ENCODE results near the gene POU6F1. TPM values are rescaled to one million over a fixed set of nuclear protein-coding genes. Genes with fewer than 3 reads are reported as not detected.
A peak's percentile ranks its signal among the peaks of the same experiment; 100 is the strongest.

The POU6F1 gene
- total and polyA plus RNA-seq, 4 donors: 0.33 to 2.8 (median 1.6) TPM

DNA sequence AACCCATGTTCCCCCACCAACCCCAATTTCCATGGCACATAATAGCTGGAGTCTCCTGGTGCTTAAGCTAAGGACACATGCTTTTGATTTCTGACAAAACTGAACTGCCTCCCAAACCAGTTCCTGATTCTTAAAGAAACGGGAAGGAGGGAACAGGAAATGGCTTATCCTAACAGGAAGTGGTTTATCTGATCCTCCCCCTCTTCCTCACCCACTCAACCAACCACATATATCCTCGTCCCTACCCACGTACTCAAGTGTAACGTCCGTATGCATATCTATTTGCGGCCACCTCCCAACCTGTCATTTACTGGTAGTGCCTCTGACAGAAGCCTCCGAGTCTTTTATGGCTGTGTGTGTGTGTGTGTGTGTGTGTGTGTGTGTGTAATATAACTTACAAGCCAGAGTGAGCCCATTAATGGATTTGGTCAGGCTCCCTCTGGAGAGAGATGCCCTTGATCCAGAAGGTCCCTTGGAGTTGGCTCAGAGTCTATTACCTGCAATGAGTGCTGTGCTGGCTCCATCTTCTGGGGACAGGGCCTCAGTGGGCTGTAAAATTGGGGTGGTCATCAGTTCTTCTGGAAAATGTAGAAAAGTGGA, 28.5 kb upstream of the POU6F1 start:
- DNase-seq (ENCODE audit: low spot score): no peak
- peaks cover 4 to 23% (median 18%) of the 10 kb centered on the region in 4 donors for H3K36me3 ChIP-seq (ENCODE audit: control insufficient read depth in 4 of 4, insufficient read depth in 3 of 4, low read depth in 1 of 4, low read length in 3 of 4)
- TF ChIP-seq FOXA2 (IDR thresholded peaks at IDR 0.05) (no peak), REST (IDR thresholded peaks at IDR 0.05) (no peak), ATF3 (IDR thresholded peaks at IDR 0.05) (no peak), GABPA (IDR thresholded peaks at IDR 0.05 in 1 of 2, conservative IDR thresholded peaks at IDR 0.05 in 1 of 2) (peak; percentile 43 to 59), RAD21 (IDR thresholded peaks at IDR 0.05) (peak; percentile 53 to 63), YY1 (IDR thresholded peaks at IDR 0.05) (peak; percentile 27), RXRA (IDR thresholded peaks at IDR 0.05) (peak in 1 of 2 donors; percentile 18), TAF1 (conservative IDR thresholded peaks at IDR 0.05) (no peak), NR2F2 (IDR thresholded peaks at IDR 0.05) (peak; percentile 39)
- TF ChIP-seq, protein P1, sequence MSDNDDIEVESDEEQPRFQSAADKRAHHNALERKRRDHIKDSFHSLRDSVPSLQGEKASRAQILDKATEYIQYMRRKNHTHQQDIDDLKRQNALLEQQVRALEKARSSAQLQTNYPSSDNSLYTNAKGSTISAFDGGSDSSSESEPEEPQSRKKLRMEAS (IDR thresholded peaks at IDR 0.05): peak; percentile 52
- TF ChIP-seq, protein P2, sequence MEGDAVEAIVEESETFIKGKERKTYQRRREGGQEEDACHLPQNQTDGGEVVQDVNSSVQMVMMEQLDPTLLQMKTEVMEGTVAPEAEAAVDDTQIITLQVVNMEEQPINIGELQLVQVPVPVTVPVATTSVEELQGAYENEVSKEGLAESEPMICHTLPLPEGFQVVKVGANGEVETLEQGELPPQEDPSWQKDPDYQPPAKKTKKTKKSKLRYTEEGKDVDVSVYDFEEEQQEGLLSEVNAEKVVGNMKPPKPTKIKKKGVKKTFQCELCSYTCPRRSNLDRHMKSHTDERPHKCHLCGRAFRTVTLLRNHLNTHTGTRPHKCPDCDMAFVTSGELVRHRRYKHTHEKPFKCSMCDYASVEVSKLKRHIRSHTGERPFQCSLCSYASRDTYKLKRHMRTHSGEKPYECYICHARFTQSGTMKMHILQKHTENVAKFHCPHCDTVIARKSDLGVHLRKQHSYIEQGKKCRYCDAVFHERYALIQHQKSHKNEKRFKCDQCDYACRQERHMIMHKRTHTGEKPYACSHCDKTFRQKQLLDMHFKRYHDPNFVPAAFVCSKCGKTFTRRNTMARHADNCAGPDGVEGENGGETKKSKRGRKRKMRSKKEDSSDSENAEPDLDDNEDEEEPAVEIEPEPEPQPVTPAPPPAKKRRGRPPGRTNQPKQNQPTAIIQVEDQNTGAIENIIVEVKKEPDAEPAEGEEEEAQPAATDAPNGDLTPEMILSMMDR (IDR thresholded peaks at IDR 0.05; ENCODE audit: low read depth, low read length, missing input control): peak; percentile 10
- H3K4me3 ChIP-seq (ENCODE audit: low read depth in 1 of 3, low read length in 3 of 3): no peak overlapping the region
- H3K4me1 ChIP-seq (ENCODE audit: control insufficient read depth in 4 of 4, insufficient read depth in 4 of 4, low read length in 3 of 4): peaks cover 0 to 7% (median 2%) of the 10 kb centered on the region in 4 donors
- 55% methylated on average over 7 of the region's 7 CpGs for WGBS
- H3K27ac ChIP-seq (ENCODE audit: low read depth in 1 of 2, low read length in 2 of 2): peak overlapping the region in 1 of 2 donors; percentile 48
- no peak overlapping the region for H3K9ac ChIP-seq (ENCODE audit: low read depth in 1 of 2, low read length in 2 of 2)
- H3K27me3 ChIP-seq (ENCODE audit: control insufficient read depth in 4 of 4, insufficient read depth in 4 of 4, low read length in 3 of 4): no peaks in the 10 kb centered on the region
- H3K9me3 ChIP-seq (ENCODE audit: control insufficient read depth in 4 of 4, low read length in 3 of 4): no peaks in the 10 kb centered on the region

DNA sequence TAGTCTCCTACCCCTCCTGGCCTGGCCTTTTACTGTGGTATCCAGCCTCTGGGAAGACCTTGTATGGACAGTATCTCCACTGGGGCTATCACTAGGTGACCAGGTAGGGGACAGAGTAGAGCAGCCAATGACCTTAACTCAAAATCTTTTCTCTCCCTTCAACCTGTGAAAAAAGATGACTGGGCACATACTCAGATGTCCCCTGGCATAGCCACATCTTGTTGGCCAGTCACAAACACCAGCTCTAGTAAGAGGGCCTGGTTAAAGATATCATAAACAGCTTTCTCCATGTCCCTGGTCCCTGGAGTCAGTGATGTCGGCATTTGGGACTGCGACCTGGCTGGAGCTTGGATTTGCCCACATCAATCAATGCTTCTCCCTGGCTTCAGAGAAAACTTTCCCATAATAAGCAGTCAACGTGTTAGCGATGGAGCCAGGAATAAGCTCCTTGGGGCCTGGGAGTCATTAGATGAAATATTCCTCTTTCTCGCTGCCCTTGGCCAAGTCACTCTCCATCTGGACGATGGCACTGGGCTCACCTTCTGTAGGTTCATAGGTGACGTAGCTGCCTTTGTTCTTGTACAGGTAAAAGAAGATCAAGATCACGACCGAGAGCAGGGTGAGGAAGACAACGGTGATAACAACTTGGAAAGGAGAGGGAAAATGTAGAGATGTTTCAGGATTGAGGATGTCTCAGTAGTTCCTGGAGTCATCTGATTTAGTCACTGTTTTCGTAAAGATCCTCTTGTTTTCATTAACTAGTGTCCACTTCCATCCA, 27.8 kb upstream of the POU6F1 start:
- peaks cover 0 to 10% (median 6%) of the 10 kb centered on the region in 4 donors for H3K4me1 ChIP-seq (ENCODE audit: control insufficient read depth in 4 of 4, insufficient read depth in 4 of 4, low read length in 3 of 4)
- TF ChIP-seq FOXA1 (IDR thresholded peaks at IDR 0.05) (no peak), RXRA (IDR thresholded peaks at IDR 0.05) (no peak), REST (IDR thresholded peaks at IDR 0.05) (no peak), ATF3 (IDR thresholded peaks at IDR 0.05) (no peak), GABPA (IDR thresholded peaks at IDR 0.05 in 1 of 2, conservative IDR thresholded peaks at IDR 0.05 in 1 of 2) (no peak), HNF4G (IDR thresholded peaks at IDR 0.05) (no peak), TAF1 (conservative IDR thresholded peaks at IDR 0.05) (no peak), FOXA2 (IDR thresholded peaks at IDR 0.05) (no peak), RAD21 (IDR thresholded peaks at IDR 0.05) (no peak), EGR1 (IDR thresholded peaks at IDR 0.05; ENCODE audit: low read depth in 2 of 2) (no peak)
- DNase-seq (ENCODE audit: low spot score): no peak
- WGBS: 91% methylated on average over 11 of the region's 11 CpGs
- peak overlapping the region in 1 of 2 donors; percentile 48 for H3K27ac ChIP-seq (ENCODE audit: low read depth in 1 of 2, low read length in 2 of 2)
- no peaks in the 10 kb centered on the region for H3K9me3 ChIP-seq (ENCODE audit: control insufficient read depth in 4 of 4, low read length in 3 of 4)
- no peaks in the 10 kb centered on the region for H3K27me3 ChIP-seq (ENCODE audit: control insufficient read depth in 4 of 4, insufficient read depth in 4 of 4, low read length in 3 of 4)
- no peak overlapping the region for H3K4me3 ChIP-seq (ENCODE audit: low read depth in 1 of 3, low read length in 3 of 3)
- peaks cover 7 to 30% (median 24%) of the 10 kb centered on the region in 4 donors for H3K36me3 ChIP-seq (ENCODE audit: control insufficient read depth in 4 of 4, insufficient read depth in 3 of 4, low read depth in 1 of 4, low read length in 3 of 4)
- no peak overlapping the region for H3K9ac ChIP-seq (ENCODE audit: low read depth in 1 of 2, low read length in 2 of 2)
